Fibroblast of mammary gland (primary cell): ENCODE measurements around the gene NFKBIA.
A peak's percentile ranks its signal among the peaks of the same experiment; 100 is the strongest.

Source experiments
- DNase-seq: peaks from one replicate; pipeline ENCODE4 v3.0.0-alpha.2; 2010; ENCODE audit warnings: low read depth
- H3K4me3 ChIP-seq: 2 replicates; pipeline ENCODE4 v1.5.1; 2011; ENCODE audit warnings: low read depth, mild to moderate bottlenecking, low read length, moderate library complexity; ENCODE audit not compliant: control insufficient read depth
- TF ChIP-seq, protein P1 (sequence below): conservative IDR thresholded peaks from 2 replicates; pipeline ENCODE4 v1.5.1; 2011; ENCODE audit warnings: low read depth, low read length, inconsistent platforms; ENCODE audit not compliant: control insufficient read depth, insufficient read depth

Gene NFKBIA

DNA sequence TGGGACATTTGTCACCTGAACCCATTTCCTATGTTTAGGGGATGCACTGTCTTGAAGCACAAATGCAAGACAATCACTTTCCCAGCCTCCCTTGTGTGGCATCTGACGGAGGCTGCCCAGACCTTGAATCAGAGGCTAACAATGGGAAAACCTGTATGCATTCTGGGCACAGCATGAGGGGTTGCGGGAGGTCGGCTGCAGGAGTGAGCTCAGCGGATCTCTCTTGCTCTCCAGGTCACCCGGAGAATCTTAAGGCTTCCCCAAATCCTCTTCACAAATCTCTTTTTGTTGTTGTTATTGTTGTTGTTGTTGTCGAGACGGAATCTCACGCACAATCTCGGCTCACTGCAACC lies 15.3 kb downstream of the NFKBIA start:
- no peak overlapping the region for H3K4me3 ChIP-seq
- no peak for DNase-seq
- TF ChIP-seq, protein P1, sequence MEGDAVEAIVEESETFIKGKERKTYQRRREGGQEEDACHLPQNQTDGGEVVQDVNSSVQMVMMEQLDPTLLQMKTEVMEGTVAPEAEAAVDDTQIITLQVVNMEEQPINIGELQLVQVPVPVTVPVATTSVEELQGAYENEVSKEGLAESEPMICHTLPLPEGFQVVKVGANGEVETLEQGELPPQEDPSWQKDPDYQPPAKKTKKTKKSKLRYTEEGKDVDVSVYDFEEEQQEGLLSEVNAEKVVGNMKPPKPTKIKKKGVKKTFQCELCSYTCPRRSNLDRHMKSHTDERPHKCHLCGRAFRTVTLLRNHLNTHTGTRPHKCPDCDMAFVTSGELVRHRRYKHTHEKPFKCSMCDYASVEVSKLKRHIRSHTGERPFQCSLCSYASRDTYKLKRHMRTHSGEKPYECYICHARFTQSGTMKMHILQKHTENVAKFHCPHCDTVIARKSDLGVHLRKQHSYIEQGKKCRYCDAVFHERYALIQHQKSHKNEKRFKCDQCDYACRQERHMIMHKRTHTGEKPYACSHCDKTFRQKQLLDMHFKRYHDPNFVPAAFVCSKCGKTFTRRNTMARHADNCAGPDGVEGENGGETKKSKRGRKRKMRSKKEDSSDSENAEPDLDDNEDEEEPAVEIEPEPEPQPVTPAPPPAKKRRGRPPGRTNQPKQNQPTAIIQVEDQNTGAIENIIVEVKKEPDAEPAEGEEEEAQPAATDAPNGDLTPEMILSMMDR, result no peak

DNA sequence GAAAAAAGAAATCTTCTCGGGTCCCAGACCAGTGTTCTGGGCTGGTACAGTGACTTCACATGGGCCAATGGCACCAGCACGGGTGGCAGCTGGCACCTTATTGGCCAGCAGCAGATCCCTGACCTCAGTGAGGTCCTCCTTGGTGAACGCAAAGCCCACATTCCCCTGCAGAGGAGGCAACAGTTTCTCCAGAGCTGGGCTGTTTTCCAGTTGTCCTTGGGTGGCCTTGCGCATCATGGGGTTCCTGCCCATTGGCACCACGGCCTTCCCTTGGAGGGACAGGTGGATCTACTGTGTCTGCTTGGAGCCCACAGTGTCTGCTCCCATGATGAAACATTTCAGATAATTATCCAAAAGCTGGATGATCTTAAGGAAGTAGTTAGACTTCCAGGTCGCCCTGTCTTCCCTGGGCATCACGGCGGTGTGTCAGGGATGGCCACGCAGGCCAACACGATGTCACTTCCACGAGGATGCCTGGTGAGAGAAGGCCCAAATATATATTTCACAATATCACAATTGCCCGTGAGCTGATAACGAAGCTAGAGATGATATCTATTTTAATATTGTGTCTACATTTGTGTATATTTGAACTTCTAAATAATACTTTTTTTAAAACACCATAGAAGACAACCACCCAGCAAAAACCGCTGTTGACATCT lies 15.8 kb downstream of the NFKBIA start:
- TF ChIP-seq, protein P1, result no peak
- DNase-seq, result no peak
- H3K4me3 ChIP-seq, result no peak overlapping the region

DNA sequence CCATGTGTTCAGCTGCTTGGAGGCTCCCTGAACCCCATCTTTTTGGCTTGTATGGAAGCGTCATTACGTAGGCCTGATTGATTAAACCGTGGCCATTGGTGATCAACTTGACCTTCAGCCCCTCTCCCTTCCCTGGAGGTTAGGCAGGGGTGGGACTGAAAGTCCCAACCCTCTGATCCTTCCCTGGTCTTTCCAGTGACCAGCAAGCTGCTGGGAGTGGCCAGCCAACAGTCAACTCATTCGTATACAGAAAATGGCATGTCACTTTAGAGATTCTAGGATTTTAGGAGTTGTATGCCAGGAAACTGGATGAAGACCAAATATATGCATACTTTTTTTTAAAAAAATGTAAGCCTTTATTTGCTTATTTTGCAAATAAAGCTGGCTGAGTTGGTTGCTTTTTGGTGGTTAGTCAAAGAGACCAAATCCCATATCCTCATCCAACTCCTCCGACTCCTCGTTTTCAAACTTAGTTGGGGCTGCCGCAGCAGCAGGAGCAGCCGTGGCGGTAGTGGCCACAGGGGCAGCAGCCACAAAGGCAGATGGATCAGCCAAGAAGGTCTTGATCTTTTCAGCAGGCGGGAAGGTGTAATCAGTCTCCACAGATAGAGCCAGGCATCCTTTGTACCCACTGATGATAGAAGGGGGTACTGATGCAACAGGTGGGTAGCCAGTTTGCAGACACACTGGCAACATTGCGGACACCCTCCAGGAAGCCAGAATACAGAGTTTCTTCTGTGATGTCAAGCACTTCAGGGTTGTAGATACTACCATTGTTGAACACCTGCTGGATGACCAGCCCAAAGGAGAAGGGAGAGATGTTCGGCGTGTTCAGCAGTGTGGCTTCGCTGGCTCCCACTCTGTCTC lies 16.6 kb downstream of the NFKBIA start:
- no peak for DNase-seq
- H3K4me3 ChIP-seq, result no peak overlapping the region
- TF ChIP-seq, protein P1, result no peak

DNA sequence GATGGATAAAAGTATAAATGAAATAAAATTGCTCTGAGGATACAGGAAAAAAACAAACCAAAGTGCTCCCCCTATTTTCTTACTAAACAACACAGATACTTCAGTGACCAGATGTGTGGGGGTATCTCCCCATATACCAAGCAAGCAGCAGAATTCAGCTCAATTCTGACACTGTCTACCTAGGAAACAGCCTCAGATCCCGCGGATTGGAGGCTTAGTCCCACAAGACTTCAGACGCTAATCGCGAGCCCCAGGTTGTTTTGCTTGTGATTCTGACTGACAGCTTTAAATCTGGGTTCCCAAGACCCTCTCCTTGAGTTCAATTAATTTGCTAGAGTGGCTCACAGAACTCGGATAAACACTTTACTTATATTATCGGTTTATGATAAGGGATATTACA lies 17.3 kb downstream of the NFKBIA start:
- no peak for DNase-seq
- TF ChIP-seq, protein P1, result no peak
- H3K4me3 ChIP-seq, result no peak overlapping the region

DNA sequence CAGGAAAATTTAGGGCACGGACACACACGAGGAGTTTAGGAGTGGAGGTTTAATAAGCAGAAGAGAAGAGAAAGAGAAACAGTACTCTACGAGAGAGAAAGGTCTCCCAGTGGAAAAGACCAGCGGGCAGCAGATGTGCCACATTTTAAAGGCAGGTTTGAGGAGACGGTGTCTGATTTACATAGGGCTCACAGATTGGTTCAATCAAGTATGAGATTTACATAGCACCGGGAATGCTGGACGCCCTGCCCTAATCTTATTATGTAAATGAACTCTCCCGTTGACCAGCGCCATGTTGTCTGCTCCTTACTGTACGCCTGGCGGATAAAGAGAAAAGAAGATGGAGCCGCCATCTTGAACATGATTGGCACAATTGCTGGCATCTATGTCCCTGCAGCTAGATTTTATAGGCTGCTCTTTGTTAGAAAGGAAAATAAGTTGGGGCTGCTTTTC lies 17.9 kb downstream of the NFKBIA start:
- TF ChIP-seq, protein P1, result no peak
- DNase-seq, result no peak
- H3K4me3 ChIP-seq, result no peak overlapping the region

DNA sequence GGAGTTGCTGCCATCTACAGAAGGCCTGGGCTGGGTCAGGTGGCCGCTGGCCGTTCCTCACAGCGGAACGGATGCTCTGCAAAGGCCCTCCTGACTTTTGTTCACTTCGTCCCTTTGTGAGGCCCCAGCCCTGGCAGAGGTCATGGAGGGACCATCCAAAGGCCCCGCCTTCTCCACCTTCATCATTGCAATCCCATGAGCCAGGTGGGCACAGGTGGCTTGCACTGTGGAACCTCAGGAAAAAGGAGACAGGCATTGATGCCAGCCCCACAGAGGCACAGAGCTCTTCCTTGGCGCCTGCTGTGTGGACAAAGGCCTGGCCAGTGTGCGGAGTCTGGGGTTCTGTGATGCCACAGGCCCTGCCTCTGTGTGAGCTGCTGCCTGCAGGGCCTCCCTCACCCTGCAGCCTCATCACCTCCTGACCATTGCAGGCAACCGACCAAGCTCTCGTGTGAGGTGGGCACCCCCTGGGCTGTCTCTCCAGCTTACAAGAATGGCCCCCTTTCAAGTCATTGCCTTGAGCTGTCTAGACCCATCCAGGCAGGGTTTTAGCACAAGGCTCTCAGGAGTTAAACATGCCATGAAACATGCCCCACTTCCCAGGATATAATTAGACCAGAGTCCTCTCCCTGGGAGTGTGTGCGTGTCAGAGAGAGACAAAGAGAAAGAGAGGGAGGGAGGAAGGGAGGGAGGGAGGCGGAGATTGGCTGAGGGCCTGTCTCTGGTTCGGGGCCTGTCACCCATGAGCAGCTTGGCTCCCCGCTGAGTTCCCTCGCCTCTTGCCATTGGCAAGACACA lies 19.3 kb downstream of the NFKBIA start:
- H3K4me3 ChIP-seq, result no peak overlapping the region
- TF ChIP-seq, protein P1, result no peak
- DNase-seq, result peak; percentile 91
